ENCODE measurements around the gene CTAGE9. TPM values are rescaled to one million over a fixed set of nuclear protein-coding genes. Genes with fewer than 3 reads are reported as not detected.

CTAGE9 gene
- total RNA-seq, 4 donors from 2014 or later, result not detected

DNA sequence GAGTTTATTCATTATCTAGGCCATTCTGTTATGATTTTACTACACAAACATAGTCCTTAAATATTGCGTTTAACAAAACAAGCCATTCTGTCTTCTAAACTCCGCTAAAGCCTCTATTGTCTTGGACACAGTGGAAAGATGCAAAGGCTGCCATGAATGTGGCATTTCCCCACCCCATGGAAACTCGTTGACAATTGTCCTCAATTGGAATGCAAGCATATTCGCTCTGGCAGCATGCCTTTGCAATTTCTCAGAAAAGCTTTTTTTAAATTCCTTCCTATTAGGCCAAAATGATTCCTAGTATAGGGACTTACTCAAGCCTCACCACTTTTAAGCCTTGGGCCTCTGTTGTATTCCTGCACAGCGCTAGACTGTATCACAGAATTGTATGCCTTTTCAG is 32.4 kb downstream of the CTAGE9 start:
- TF ChIP-seq, protein P1, sequence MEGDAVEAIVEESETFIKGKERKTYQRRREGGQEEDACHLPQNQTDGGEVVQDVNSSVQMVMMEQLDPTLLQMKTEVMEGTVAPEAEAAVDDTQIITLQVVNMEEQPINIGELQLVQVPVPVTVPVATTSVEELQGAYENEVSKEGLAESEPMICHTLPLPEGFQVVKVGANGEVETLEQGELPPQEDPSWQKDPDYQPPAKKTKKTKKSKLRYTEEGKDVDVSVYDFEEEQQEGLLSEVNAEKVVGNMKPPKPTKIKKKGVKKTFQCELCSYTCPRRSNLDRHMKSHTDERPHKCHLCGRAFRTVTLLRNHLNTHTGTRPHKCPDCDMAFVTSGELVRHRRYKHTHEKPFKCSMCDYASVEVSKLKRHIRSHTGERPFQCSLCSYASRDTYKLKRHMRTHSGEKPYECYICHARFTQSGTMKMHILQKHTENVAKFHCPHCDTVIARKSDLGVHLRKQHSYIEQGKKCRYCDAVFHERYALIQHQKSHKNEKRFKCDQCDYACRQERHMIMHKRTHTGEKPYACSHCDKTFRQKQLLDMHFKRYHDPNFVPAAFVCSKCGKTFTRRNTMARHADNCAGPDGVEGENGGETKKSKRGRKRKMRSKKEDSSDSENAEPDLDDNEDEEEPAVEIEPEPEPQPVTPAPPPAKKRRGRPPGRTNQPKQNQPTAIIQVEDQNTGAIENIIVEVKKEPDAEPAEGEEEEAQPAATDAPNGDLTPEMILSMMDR (IDR thresholded peaks at IDR 0.05), result no peak
- TF ChIP-seq EP300 (IDR thresholded peaks at IDR 0.05) (no peak), POLR2AphosphoS5 (IDR thresholded peaks at IDR 0.05) (no peak), POLR2A (IDR thresholded peaks at IDR 0.05) (no peak)
- no peak overlapping the region for H3K27ac ChIP-seq
- no peaks in the 10 kb centered on the region for H3K27me3 ChIP-seq
- no peaks in the 10 kb centered on the region for H3K36me3 ChIP-seq
- H3K9me3 ChIP-seq, result no peaks in the 10 kb centered on the region
- H3K4me1 ChIP-seq, result no peaks in the 10 kb centered on the region
- ATAC-seq, result no peak
- no peak overlapping the region for H3K4me3 ChIP-seq
- 78 to 84% methylated on average over 4 to 5 of the region's 5 CpGs for WGBS, 2 donors (ENCODE audit: low coverage in 1 of 2)

DNA sequence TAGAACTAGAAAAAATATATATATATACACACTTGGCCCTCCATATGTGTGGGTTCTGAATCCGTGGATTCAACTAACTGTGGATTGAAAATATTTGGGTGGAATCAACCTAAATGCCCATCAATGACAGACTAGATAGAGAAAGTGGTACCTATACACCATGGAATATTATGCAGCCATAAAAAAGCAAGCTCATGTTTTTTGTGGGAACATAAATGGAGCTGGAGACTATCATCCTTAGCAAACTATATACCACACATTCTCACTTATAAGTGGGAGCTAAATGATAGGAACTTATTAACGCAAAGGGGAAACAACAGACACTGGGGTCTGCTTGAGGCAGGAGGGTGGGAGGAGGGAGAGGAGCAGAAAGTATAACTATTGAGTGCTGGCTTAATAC is 37.6 kb downstream of the CTAGE9 start:
- Histone ChIP-seq H3K9me3 (no peaks in the 10 kb centered on the region), H3K27ac (no peak overlapping the region), H3K27me3 (no peaks in the 10 kb centered on the region), H3K36me3 (no peaks in the 10 kb centered on the region), H3K4me1 (no peaks in the 10 kb centered on the region), H3K4me3 (no peak overlapping the region)
- no peak for ATAC-seq
- TF ChIP-seq, protein P1 (IDR thresholded peaks at IDR 0.05), result no peak
- TF ChIP-seq POLR2AphosphoS5 (IDR thresholded peaks at IDR 0.05) (no peak), POLR2A (IDR thresholded peaks at IDR 0.05) (no peak), EP300 (IDR thresholded peaks at IDR 0.05) (no peak)
- 77 to 100% methylated on average over 2 of the region's 2 CpGs for WGBS, 2 donors (ENCODE audit: low coverage in 1 of 2)

DNA sequence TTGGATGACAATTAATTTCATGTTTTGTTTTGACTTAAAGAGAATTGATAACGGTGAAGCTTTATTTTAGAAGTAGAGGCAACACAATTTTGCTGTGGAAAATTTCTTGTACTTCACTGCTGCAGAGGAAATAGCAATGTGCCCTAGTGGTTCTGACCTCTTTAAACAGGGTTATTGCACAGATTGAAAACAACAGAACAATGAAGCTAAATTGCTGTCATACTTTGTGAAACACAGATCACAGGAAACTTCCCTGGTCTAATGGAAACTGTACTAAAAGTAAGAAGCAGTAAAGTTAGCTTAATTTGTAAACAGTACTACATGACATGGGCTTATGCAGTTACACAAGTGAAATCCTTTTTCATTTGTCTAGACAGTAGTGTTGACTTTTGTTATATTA is 40.9 kb downstream of the CTAGE9 start:
- H3K4me3 ChIP-seq, result no peak overlapping the region
- ATAC-seq, result no peak
- 6 to 13% methylated on average over 1 of the region's 1 CpG for WGBS, 2 donors (ENCODE audit: low coverage in 1 of 2)
- H3K27ac ChIP-seq, result no peak overlapping the region
- TF ChIP-seq EP300 (IDR thresholded peaks at IDR 0.05) (no peak), POLR2A (IDR thresholded peaks at IDR 0.05) (no peak), POLR2AphosphoS5 (IDR thresholded peaks at IDR 0.05) (no peak)
- TF ChIP-seq, protein P1 (IDR thresholded peaks at IDR 0.05), result no peak
- no peaks in the 10 kb centered on the region for H3K36me3 ChIP-seq
- H3K4me1 ChIP-seq, result no peaks in the 10 kb centered on the region
- no peaks in the 10 kb centered on the region for H3K9me3 ChIP-seq
- H3K27me3 ChIP-seq, result no peaks in the 10 kb centered on the region

DNA sequence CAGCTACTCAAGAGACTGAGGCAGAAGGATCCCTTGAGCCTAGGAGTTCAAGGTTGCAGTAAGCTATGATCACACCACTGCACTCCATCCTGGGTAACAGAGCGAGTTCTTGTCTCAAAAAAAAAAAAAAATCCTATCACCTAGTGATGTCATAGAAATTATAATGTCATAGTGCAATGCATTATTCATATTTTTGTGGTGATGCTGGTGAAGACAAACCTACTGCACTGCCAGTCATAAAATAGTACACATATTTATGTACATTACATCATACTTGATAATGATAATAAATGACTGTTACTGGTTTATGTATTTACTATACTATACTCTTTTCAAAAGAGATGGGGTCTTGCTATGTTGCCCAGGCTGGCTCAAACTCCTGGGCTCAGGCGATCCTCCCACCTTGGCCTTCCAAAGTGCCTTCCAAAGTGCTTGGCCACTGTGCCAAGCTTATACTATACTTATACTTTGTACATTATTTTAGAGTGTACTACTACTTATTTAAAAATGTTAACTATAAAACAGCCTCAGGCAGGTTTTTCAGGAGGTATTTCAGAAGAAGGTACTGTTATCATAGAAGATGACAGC is 47.1 kb downstream of the CTAGE9 start:
- 86 to 96% methylated on average over 2 of the region's 2 CpGs for WGBS, 2 donors (ENCODE audit: low coverage in 1 of 2)
- H3K9me3 ChIP-seq, result no peaks in the 10 kb centered on the region
- no peaks in the 10 kb centered on the region for H3K36me3 ChIP-seq
- TF ChIP-seq EP300 (IDR thresholded peaks at IDR 0.05) (no peak), POLR2A (IDR thresholded peaks at IDR 0.05) (no peak), POLR2AphosphoS5 (IDR thresholded peaks at IDR 0.05) (no peak)
- TF ChIP-seq, protein P1 (IDR thresholded peaks at IDR 0.05), result no peak
- H3K4me1 ChIP-seq, result no peaks in the 10 kb centered on the region
- no peak overlapping the region for H3K4me3 ChIP-seq
- ATAC-seq, result no peak
- no peaks in the 10 kb centered on the region for H3K27me3 ChIP-seq
- no peak overlapping the region for H3K27ac ChIP-seq

DNA sequence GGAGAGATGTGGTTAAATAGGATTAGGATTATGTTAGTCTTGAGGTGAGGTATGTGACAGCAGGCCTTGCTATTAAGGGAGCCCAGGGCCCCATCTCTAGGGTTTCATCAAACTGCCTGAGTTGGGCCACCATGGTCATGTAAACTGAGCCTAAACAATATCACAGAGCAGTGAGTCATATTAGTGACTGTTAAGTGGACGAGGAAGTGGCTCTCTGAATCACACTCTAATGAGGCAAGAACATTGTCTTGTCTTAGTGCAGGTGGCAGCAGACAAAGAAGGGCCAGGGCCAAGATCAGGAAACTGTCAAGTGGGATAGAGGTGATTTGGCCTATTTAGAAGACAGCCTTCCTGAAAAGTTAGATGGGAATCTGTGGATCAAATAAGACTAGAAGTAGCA is 50.6 kb downstream of the CTAGE9 start:
- no peaks in the 10 kb centered on the region for H3K9me3 ChIP-seq
- no peak for ATAC-seq
- 44 to 80% methylated on average over 1 of the region's 1 CpG for WGBS, 2 donors (ENCODE audit: low coverage in 1 of 2)

More for the DNA sequence above, 50.6 kb downstream of the CTAGE9 start:
- H3K36me3 ChIP-seq, result no peaks in the 10 kb centered on the region
- no peak overlapping the region for H3K27ac ChIP-seq
- no peak for TF ChIP-seq EP300 (IDR thresholded peaks at IDR 0.05)
- no peak for TF ChIP-seq POLR2AphosphoS5 (IDR thresholded peaks at IDR 0.05)
- TF ChIP-seq, protein P1 (IDR thresholded peaks at IDR 0.05), result no peak
- no peak for TF ChIP-seq POLR2A (IDR thresholded peaks at IDR 0.05)
- H3K4me1 ChIP-seq, result no peaks in the 10 kb centered on the region
- no peak overlapping the region for H3K4me3 ChIP-seq
- H3K27me3 ChIP-seq, result no peaks in the 10 kb centered on the region
